ENCODE data around the gene TEX53.

The TEX53 gene

DNA sequence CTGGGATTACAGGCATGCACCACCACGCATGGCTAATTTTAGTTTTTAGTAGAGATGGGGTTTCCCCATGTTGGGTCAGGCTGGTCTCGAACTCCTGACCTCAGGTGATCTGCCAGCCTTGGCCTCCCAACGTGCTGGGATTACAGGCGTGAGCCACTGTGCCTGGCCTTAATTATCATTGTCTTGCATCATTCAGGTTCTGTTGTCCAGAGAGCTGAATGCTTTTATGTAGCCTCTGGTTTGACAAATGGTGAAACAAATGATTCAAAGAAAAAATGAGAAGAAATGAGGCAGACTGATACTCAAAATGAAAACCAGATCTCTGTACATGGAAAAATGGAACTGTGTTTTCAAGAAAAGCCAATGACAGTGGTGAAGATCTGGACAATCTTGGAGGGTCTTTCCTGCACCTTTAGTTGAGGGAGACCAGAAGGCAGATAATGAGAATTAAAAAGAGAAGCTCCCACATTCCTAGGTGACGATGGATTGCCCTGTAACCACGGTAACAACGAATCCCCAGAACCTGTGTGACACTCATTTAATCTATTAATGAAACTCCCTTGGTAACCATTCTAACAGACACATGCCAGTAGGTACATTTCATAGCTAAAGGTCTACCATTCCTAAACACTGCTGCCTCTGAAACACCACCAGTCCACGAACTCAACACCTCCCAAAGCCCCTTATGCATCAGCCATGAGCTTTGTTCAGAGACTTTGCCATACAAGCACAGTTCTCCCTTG, 22.8 kb upstream of the TEX53 start:
- Histone ChIP-seq H3K4me1 (ENCODE audit: low read length) (peaks cover 5% of the 10 kb centered on the region), H3K9ac (ENCODE audit: low read length) (no peak overlapping the region), H3K9me3 (ENCODE audit: insufficient read depth, low read length) (no peaks in the 10 kb centered on the region), H3K79me2 (ENCODE audit: low read length) (no peaks in the 10 kb centered on the region), H3K36me3 (replicated peaks; ENCODE audit: low read depth, low read length) (no peaks in the 10 kb centered on the region), H3K4me2 (ENCODE audit: low read length) (no peak overlapping the region), H2AFZ (ENCODE audit: low read depth, low read length) (no peak overlapping the region), H4K20me1 (ENCODE audit: insufficient read depth, low read length) (no peaks in the 10 kb centered on the region), H3K4me3 (ENCODE audit: low read length) (no peak overlapping the region), H3K27ac (ENCODE audit: low read length) (no peak overlapping the region), H3K27me3 (ENCODE audit: low read depth, low read length) (peaks cover 70% of the 10 kb centered on the region)
- no peak for TF ChIP-seq EZH2phosphoT487 (IDR thresholded peaks at IDR 0.05; ENCODE audit: low read depth)
- TF ChIP-seq, protein P1, sequence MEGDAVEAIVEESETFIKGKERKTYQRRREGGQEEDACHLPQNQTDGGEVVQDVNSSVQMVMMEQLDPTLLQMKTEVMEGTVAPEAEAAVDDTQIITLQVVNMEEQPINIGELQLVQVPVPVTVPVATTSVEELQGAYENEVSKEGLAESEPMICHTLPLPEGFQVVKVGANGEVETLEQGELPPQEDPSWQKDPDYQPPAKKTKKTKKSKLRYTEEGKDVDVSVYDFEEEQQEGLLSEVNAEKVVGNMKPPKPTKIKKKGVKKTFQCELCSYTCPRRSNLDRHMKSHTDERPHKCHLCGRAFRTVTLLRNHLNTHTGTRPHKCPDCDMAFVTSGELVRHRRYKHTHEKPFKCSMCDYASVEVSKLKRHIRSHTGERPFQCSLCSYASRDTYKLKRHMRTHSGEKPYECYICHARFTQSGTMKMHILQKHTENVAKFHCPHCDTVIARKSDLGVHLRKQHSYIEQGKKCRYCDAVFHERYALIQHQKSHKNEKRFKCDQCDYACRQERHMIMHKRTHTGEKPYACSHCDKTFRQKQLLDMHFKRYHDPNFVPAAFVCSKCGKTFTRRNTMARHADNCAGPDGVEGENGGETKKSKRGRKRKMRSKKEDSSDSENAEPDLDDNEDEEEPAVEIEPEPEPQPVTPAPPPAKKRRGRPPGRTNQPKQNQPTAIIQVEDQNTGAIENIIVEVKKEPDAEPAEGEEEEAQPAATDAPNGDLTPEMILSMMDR (IDR thresholded peaks at IDR 0.05; ENCODE audit: low read depth, low read length), result no peak

DNA sequence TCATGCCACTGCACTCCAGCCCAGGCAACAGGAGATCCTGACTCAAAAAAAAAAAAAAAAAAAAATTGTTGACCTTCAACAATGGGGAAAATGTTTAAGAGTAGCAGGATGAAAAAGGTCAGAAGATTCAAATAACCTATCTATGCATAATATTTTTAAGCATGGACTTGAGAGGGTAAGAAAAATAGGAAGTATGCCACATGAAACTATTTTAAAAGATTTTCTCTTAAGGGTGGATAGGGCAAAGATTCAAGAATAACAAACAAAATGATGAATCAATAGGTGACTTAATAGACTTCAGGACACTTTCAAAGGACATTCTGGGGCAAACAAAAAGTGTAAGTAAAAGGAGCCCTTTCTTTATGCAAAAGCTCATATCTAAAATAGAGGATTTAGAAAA, 21.2 kb upstream of the TEX53 start:
- Histone ChIP-seq H3K27ac (ENCODE audit: low read length) (no peak overlapping the region), H3K27me3 (ENCODE audit: low read depth, low read length) (peaks cover 64% of the 10 kb centered on the region), H2AFZ (ENCODE audit: low read depth, low read length) (no peak overlapping the region), H3K36me3 (replicated peaks; ENCODE audit: low read depth, low read length) (no peaks in the 10 kb centered on the region), H3K4me3 (ENCODE audit: low read length) (no peak overlapping the region), H4K20me1 (ENCODE audit: insufficient read depth, low read length) (no peaks in the 10 kb centered on the region), H3K4me2 (ENCODE audit: low read length) (no peak overlapping the region), H3K79me2 (ENCODE audit: low read length) (no peaks in the 10 kb centered on the region), H3K4me1 (ENCODE audit: low read length) (peaks cover 5% of the 10 kb centered on the region), H3K9me3 (ENCODE audit: insufficient read depth, low read length) (no peaks in the 10 kb centered on the region), H3K9ac (ENCODE audit: low read length) (no peak overlapping the region)
- TF ChIP-seq, protein P1 (IDR thresholded peaks at IDR 0.05; ENCODE audit: low read depth, low read length), result no peak
- TF ChIP-seq EZH2phosphoT487 (IDR thresholded peaks at IDR 0.05; ENCODE audit: low read depth), result no peak

DNA sequence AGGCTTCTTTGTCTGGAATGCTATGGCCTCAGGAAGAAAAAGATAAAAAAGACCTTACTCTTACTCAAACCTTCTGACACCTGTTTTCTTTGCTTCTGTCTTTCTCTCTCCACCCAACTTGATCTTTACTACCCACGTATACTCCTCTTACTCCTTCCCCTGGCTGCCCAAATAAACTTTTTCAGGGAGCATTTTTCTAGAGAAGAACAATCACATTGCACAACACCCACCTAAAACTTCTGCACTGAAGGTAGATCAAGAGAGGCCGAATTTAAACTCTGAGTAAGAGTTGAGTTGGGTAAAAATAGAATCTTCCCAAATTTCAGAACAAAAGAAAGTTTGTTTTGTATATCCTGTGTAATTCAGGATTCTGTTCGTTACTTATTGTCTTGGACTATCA, 20.5 kb upstream of the TEX53 start:
- Histone ChIP-seq H3K79me2 (ENCODE audit: low read length) (no peaks in the 10 kb centered on the region), H3K4me1 (ENCODE audit: low read length) (peaks cover 5% of the 10 kb centered on the region), H3K9ac (ENCODE audit: low read length) (no peak overlapping the region), H3K36me3 (replicated peaks; ENCODE audit: low read depth, low read length) (no peaks in the 10 kb centered on the region), H3K9me3 (ENCODE audit: insufficient read depth, low read length) (no peaks in the 10 kb centered on the region), H2AFZ (ENCODE audit: low read depth, low read length) (no peak overlapping the region), H3K27me3 (ENCODE audit: low read depth, low read length) (peaks cover 59% of the 10 kb centered on the region), H3K27ac (ENCODE audit: low read length) (no peak overlapping the region), H3K4me2 (ENCODE audit: low read length) (no peak overlapping the region), H3K4me3 (ENCODE audit: low read length) (no peak overlapping the region), H4K20me1 (ENCODE audit: insufficient read depth, low read length) (no peaks in the 10 kb centered on the region)
- no peak for TF ChIP-seq EZH2phosphoT487 (IDR thresholded peaks at IDR 0.05; ENCODE audit: low read depth)
- TF ChIP-seq, protein P1 (IDR thresholded peaks at IDR 0.05; ENCODE audit: low read depth, low read length), result no peak

DNA sequence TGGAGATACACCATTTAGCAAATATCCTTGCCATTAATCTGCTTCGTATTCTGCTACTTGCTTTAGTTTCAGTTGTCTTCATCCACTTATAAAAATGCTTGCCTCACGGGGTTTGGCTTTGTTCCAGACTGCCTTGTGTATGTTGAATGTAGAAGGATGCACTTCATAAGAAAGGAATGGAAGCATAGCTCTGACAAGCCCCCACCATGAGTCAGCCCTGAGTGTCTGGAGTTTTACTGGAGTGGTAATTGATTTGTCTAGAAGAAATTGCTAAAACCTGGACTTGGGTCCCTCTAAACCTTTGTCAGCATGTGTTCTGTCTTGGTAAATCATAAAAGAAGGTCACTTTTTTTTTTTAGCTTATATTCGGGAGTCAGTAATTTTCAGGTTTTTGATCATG, 19.8 kb upstream of the TEX53 start:
- Histone ChIP-seq H3K27me3 (ENCODE audit: low read depth, low read length) (peaks cover 55% of the 10 kb centered on the region), H3K27ac (ENCODE audit: low read length) (no peak overlapping the region), H3K9ac (ENCODE audit: low read length) (no peak overlapping the region), H3K4me1 (ENCODE audit: low read length) (peaks cover 5% of the 10 kb centered on the region), H3K36me3 (replicated peaks; ENCODE audit: low read depth, low read length) (no peaks in the 10 kb centered on the region), H4K20me1 (ENCODE audit: insufficient read depth, low read length) (no peaks in the 10 kb centered on the region), H3K79me2 (ENCODE audit: low read length) (no peaks in the 10 kb centered on the region), H3K4me3 (ENCODE audit: low read length) (no peak overlapping the region), H3K9me3 (ENCODE audit: insufficient read depth, low read length) (no peaks in the 10 kb centered on the region), H3K4me2 (ENCODE audit: low read length) (no peak overlapping the region), H2AFZ (ENCODE audit: low read depth, low read length) (no peak overlapping the region)
- TF ChIP-seq EZH2phosphoT487 (IDR thresholded peaks at IDR 0.05; ENCODE audit: low read depth), result no peak
- TF ChIP-seq, protein P1 (IDR thresholded peaks at IDR 0.05; ENCODE audit: low read depth, low read length), result no peak

Measured in OCI-LY3 (cell line).